ENCODE data around the gene BCL11B.

BCL11B gene

GRCh38 chr14:99266181-99267178, 5.5 kb downstream of the BCL11B start:
- peak; percentile 75 for DNase-seq (ENCODE audit: extremely low spot score)
- TF ChIP-seq CTCF (IDR thresholded peaks at IDR 0.05; ENCODE audit: control extremely low read depth, extremely low read depth, low read depth, missing control alignments): peak; percentile 99
- ChIA-PET CTCF (interaction anchor here (0.6 to 5.1 kb wide), 14 partner anchors 9 to 1965 kb away, joined by 3 to 45 read pairs (median 4); no protein-coding TSS in a partner anchor), POLR2A (no interaction called here)

- TF ChIP-seq CTCF (IDR thresholded peaks at IDR 0.05; ENCODE audit: control extremely low read depth, extremely low read depth, low read depth, missing control alignments): no peak
- ChIA-PET POLR2A (no interaction called here), CTCF (interaction anchor here (0.8 to 5.1 kb wide), 6 partner anchors 11 to 1134 kb away, joined by 3 to 45 read pairs (median 8); no protein-coding TSS in a partner anchor)
These were observed 6.4 kb downstream of the BCL11B start for GRCh38 chr14:99265571-99265970.

GRCh38 chr14:99264691-99265450, 7.1 kb downstream of the BCL11B start:
- no peak for TF ChIP-seq CTCF (IDR thresholded peaks at IDR 0.05; ENCODE audit: control extremely low read depth, extremely low read depth, low read depth, missing control alignments)
- ChIA-PET POLR2A (no interaction called here), CTCF (interaction anchor here (0.8 to 5.1 kb wide), 4 partner anchors 13 to 1127 kb away, joined by 3 to 45 read pairs (median 6); no protein-coding TSS in a partner anchor)
- no peak for DNase-seq (ENCODE audit: extremely low spot score)

More at GRCh38 chr14:99265571-99265970, 6.4 kb downstream of the BCL11B start:
- DNase-seq (ENCODE audit: extremely low spot score): no peak

- CTCF ChIA-PET: interaction anchor here (0.5 to 5.1 kb wide), 3 partner anchors 8 to 1126 kb away, joined by 3 to 45 read pairs (median 3); no protein-coding TSS in a partner anchor
- POLR2A ChIA-PET: no interaction called here
- no peak for TF ChIP-seq CTCF (IDR thresholded peaks at IDR 0.05; ENCODE audit: control extremely low read depth, extremely low read depth, low read depth, missing control alignments)
- no peak for DNase-seq (ENCODE audit: extremely low spot score)
These were observed 8.2 kb downstream of the BCL11B start for GRCh38 chr14:99263564-99264330.

- TF ChIP-seq CTCF (IDR thresholded peaks at IDR 0.05; ENCODE audit: control extremely low read depth, extremely low read depth, low read depth, missing control alignments): no peak
- CTCF ChIA-PET: no interaction called here
- DNase-seq (ENCODE audit: extremely low spot score): no peak
- POLR2A ChIA-PET: no interaction called here
These were observed 9.0 kb downstream of the BCL11B start for GRCh38 chr14:99262977-99263448.

All from GM10248 (cell line).